ENCODE measurements around the gene TRPM8. TPM values are rescaled to one million over a fixed set of nuclear protein-coding genes. Genes with fewer than 3 reads are reported as not detected.

TRPM8 gene
- total RNA-seq, 1 donor from 2014 or later: 0.60 TPM

DNA sequence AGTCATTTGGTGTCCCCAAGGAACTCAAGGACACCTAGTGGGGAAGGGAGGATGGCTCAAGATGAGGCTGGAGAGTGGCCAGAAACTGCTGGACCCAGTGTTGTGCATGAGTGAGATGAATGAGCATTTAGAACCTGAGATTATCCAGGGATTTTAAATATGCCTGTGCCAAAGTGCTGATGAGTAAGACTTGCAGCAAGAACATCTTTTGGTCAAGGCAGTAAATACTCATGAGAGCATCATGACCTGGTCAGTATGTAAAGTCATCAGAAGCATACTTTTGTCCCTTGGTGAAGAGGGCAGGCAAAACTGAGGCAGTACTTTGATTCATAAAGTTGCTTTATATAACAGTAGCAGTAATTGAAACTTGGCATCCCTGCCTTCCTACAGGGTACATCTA is 130.2 kb downstream of the TRPM8 start:
- Mint-ChIP-seq H3K27me3 (peaks cover 10% of the 10 kb centered on the region), H3K9me3 (no peaks in the 10 kb centered on the region), H3K27ac (no peak overlapping the region), H3K36me3 (no peaks in the 10 kb centered on the region), H3K4me1 (ENCODE audit: unreplicated experiment) (no peaks in the 10 kb centered on the region), H3K4me3 (no peak overlapping the region)
- TF ChIP-seq, protein P1, sequence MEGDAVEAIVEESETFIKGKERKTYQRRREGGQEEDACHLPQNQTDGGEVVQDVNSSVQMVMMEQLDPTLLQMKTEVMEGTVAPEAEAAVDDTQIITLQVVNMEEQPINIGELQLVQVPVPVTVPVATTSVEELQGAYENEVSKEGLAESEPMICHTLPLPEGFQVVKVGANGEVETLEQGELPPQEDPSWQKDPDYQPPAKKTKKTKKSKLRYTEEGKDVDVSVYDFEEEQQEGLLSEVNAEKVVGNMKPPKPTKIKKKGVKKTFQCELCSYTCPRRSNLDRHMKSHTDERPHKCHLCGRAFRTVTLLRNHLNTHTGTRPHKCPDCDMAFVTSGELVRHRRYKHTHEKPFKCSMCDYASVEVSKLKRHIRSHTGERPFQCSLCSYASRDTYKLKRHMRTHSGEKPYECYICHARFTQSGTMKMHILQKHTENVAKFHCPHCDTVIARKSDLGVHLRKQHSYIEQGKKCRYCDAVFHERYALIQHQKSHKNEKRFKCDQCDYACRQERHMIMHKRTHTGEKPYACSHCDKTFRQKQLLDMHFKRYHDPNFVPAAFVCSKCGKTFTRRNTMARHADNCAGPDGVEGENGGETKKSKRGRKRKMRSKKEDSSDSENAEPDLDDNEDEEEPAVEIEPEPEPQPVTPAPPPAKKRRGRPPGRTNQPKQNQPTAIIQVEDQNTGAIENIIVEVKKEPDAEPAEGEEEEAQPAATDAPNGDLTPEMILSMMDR (conservative IDR thresholded peaks at IDR 0.05): no peak
- DNase-seq (ENCODE audit: extremely low spot score, unreplicated experiment): no peak

DNA sequence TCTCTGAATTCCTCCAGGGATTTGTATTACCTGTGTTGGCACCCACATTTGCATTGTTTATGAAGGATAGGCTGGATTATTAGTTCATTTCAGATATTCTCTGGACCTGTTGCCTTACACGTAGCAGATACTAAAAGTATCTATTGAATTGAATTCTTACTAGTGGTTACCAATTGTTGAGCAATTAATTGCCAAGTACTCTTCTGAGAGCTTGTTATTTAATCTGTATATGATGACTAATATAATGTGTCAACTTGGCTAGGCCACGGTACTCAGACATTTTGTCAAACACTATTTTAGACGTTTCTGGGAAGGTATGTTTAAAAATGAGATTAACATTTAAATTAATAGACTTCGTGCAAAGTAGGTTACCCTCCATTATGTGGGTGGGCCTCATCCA is 130.9 kb downstream of the TRPM8 start:
- TF ChIP-seq, protein P1 (conservative IDR thresholded peaks at IDR 0.05): no peak
- H3K36me3 Mint-ChIP-seq: no peaks in the 10 kb centered on the region

DNA sequence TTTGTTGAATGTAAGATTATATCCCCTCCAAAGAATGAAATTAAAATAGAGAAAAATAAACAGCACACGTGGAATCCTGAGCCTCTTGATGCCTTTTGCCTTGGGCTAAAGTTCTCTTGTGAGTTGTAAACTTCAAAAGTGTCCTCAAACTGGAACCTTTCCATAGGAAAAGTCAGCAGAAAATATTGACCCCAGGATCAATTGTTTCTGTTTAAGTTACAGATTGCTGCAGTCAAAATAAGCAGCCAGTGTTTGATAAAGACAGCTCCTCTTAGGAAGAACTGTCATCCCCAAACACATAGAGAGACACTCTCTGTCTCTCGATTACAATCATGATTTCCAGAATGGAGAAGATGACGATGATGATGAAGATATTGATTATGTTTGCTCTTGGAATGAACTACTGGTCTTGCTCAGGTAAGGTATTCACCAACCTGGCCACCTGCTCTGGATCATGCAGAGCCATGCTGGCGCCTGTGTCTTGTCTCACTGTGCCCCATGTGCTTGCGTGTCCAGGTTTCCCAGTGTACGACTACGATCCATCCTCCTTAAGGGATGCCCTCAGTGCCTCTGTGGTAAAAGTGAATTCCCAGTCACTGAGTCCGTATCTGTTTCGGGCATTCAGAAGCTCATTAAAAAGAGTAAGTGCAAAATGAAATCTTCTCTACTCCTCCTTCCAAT is 133.4 kb downstream of the TRPM8 start, which contains the start of gene SPP2:
Gene SPP2, plus strand, starts transcription at position 248 of the 681 bp plus-strand sequence. Its CDS starts 85 bp downstream, at position 333.
- H3K9me3 Mint-ChIP-seq: no peaks in the 10 kb centered on the region
- H3K4me1 Mint-ChIP-seq (ENCODE audit: unreplicated experiment): no peaks in the 10 kb centered on the region
- H3K27ac Mint-ChIP-seq: no peak within 1 kb of the TSS
- no peak within 1 kb of the TSS for H3K4me3 Mint-ChIP-seq
- peaks cover 4% of the 10 kb centered on the region for H3K27me3 Mint-ChIP-seq
- H3K36me3 Mint-ChIP-seq: no peaks in the 10 kb centered on the region
- TF ChIP-seq, protein P1 (conservative IDR thresholded peaks at IDR 0.05): no peak
- no peak for DNase-seq (ENCODE audit: extremely low spot score, unreplicated experiment)

More for the DNA sequence above, 130.9 kb downstream of the TRPM8 start:
- Mint-ChIP-seq H3K9me3 (no peaks in the 10 kb centered on the region), H3K27ac (no peak overlapping the region), H3K4me1 (ENCODE audit: unreplicated experiment) (no peaks in the 10 kb centered on the region), H3K4me3 (no peak overlapping the region), H3K27me3 (peaks cover 10% of the 10 kb centered on the region)
- no peak for DNase-seq (ENCODE audit: extremely low spot score, unreplicated experiment)

DNA sequence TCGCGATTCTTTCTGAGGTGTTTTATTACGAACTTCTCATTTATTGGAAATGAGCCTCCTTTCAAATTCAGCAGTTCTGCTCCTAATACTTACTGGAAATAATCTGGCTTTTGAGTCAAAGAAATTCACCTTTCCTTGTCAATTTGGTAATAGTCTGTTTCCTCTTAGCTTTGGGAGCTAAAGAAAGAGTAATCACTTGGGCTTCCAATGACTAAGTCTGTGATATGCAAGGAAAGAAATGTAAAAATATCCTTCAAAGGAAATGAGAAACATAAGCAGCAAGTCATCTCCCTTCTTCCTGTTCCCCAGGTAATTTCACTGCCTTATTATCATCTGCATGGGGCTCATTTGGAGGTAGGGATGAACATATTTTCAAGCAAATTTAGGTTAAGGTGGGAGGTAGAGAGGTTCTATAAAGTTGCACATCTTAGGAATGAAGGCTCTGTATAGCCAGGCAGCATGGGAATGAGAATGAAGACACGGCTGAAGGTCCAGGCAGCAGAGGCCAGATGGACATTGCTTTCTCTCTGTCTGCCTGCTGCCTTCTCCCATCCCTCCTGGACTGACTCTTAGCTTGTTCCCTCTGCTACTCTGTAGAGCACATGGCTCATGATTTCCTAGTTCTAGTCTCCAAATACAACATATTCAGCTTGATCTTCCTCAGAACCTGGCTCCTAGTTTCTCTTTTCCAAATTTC is 134.3 kb downstream of the TRPM8 start:
- TF ChIP-seq, protein P1 (conservative IDR thresholded peaks at IDR 0.05): no peak
- no peak overlapping the region for H3K27ac Mint-ChIP-seq
- no peaks in the 10 kb centered on the region for H3K4me1 Mint-ChIP-seq (ENCODE audit: unreplicated experiment)
- H3K36me3 Mint-ChIP-seq: no peaks in the 10 kb centered on the region
- no peaks in the 10 kb centered on the region for H3K9me3 Mint-ChIP-seq
- peaks cover 4% of the 10 kb centered on the region for H3K27me3 Mint-ChIP-seq
- no peak overlapping the region for H3K4me3 Mint-ChIP-seq
- DNase-seq (ENCODE audit: extremely low spot score, unreplicated experiment): no peak

DNA sequence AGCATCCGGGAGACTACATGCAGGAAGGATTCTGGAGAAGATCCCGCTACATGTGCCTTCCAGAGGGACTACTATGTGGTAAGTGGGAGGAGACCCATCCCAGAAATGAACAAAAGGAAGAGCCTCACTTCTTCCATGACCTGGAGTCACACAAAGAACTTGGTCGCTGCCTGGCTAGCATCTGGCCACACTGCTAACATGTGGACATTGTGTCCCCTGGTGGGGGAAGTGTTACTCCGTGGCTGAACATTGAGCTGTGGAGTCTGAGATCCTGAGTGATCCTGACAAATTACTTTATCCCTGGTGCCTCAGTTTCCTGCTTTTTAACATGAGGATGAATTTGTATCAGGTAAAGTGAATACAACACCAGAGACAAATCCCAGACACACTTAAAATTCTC is 141.7 kb downstream of the TRPM8 start:
- H3K4me1 Mint-ChIP-seq (ENCODE audit: unreplicated experiment): no peaks in the 10 kb centered on the region
- no peaks in the 10 kb centered on the region for H3K27me3 Mint-ChIP-seq
- H3K27ac Mint-ChIP-seq: no peak overlapping the region
- TF ChIP-seq, protein P1 (conservative IDR thresholded peaks at IDR 0.05): no peak
- no peaks in the 10 kb centered on the region for H3K36me3 Mint-ChIP-seq
- DNase-seq (ENCODE audit: extremely low spot score, unreplicated experiment): no peak
- H3K4me3 Mint-ChIP-seq: no peak overlapping the region
- H3K9me3 Mint-ChIP-seq: no peaks in the 10 kb centered on the region

Data from type B pancreatic cell (in vitro differentiated cells).